KG1 (cell line): ENCODE data around the gene ZSWIM8.
"Not testable (repeated sequence)": the region's sequence is repeated elsewhere in the genome, so short reads cannot be mapped to it uniquely, and the experiment has no call there.

Experiments
- DNase-seq: peaks from one replicate; lab custom pipeline; 2025; lab: John Stamatoyannopoulos, UW

The ZSWIM8 gene

GRCh38 chr10:73785211-73785720 is at the start of gene ZSWIM8:
ZSWIM8 (plus strand) TSS chr10:73785606; CDS start chr10:73785879, 273 bp downstream.
- DNase-seq, result peak; percentile 97

DNA sequence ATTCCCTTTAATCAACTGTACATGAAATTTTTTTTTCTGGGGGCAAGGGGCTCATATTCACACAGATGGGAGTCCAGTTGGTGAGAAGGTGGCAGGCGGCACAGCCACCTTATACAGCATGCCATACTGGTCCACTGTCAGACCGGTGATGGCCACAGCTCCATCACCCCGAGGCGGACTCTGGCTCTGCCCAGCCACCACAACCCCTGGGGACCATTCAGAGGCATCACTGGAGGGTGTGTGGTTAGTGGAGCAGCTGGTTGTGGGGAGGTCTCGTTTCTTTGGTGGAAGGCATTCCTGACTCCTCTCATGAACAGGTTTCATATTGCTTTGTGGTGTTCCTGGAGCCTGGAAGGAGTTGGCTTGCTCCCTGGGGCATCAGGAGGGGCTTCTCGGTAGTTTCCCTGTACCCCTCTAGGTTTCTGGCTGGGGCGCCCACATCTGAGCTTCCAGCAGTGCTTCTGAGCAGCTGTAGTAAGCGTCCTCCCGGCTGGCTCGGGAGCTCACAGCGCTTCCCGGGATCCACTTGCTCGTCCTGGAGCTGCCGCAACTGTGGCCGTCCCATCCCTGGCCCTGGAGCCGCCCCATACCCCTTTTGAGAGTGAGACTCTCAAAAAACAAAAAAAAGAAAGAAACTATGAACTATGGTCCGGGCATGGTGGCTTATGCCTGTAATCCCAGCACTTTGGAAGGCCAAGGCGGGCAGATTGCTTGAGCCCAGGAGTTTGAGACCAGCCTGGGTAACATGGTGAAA is 44.7 kb upstream of the ZSWIM8 start:
- not testable (repeated sequence) for DNase-seq

DNA sequence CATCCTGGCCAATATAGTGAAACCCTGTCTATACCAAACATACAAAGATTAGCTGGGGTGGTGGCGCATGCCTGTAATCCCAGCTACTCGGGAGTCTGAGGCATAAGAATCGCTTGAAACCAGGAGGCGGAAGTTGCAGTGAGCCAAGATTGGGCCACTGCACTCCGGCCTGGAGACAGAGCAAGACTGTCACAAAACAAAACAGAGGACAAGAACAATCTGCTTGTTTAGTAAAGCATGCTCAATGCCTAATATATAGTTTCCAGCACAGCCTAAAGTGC is 43.0 kb upstream of the ZSWIM8 start:
- DNase-seq, result no peak

DNA sequence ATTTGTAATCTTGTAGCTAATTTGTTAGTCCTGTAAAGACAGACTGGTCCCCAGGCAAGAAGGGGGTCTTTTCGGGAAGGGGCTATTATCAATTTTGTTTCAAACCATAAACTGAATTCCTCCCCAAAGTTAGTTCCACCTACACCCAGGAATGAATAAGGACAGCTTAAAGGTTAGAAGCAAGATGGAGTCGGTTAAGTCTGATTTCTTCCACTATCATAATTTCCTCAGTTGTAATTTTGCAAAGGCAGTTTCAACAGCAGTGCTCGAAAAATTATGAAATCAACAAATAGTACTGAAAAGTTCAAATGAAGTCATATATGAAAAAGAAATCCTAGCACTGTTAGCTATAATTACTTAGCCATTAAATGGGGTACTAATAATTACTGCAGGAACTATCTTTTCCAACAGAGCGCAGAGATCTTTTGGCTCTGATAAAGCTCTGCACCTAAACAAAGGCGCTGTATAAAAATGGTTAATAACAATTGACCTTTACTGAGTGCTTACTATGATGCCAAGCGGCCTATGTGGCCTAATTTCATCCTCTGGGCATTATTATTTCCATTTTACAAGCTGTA is 42.0 kb upstream of the ZSWIM8 start:
- DNase-seq, result no peak

DNA sequence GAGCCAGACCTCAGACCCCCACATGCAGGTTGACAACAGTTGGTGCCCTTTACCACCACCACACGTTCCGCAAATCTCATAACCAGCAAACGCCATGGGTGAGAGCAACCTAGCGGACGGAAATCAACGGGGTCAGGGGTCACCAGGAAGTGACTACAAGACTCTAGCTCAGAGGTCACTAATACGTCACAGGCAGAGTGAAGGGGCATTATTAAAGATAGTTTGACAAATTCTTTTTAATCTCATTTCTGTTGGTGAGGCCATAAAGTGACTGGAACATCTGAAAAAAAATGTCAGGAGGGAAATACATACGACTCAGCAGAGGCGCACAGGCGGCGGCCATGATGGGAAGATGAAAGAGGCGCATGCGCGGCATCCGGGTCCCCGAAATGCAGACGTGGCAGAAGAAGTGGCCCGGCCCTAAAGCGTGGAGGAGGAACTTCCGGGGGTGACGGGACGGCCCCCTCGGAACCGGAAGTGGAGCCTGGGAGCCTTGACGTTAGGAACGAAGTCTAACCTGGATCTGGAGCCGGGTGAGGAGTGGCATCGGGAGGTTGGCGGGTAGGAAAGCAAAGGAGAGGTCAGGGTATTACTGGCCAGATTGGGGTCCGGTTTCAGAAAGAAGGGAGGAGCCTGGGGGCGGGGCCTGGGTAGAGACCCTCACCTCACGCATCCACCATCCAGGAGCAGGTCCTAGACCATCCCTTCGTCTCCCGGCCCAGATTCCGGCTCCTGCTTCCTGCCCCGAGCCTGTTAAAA is 41.3 kb upstream of the ZSWIM8 start, which contains the start of gene SEC24C:
TSS of gene SEC24C (plus strand) at position 468 of the 759 bp plus-strand sequence. CDS start 2,461 bp downstream, outside the sequence.
- peak; percentile 92 for DNase-seq

GRCh38 chr10:73744664-73744975 is 40.8 kb upstream of the ZSWIM8 start:
- no peak for DNase-seq

DNA sequence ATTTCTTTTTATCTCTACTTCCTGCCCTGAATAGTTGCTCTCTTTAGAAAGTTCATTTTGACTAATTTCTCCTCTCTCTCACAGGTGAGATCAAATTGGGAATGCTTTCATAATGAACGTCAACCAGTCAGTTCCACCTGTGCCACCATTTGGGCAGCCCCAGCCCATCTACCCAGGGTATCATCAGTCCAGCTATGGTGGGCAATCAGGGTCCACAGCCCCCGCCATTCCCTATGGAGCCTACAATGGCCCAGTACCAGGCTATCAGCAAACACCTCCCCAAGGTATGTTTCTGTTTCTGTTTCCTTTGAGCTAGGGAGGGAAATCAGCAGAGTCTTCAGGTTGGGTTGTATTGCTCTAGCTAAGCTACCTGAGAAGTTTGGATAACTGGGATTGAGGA is 38.7 kb upstream of the ZSWIM8 start:
- DNase-seq, result no peak

DNA sequence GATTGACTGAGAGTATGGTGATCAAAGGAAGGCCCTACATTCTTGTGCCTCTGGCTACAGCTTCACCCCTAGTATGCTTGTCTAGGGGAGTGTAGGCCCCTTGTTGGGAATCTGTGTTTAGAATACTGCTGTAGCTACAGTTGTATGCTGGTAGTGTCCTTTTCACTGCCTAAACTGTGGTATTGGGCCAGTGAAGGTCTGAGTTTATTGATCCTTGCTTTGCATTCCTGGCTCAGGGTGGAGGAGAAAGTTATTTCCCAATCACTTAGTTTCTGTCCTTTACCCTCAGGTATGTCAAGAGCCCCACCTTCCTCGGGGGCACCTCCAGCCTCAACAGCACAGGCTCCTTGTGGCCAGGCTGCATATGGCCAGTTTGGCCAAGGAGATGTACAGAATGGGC is 34.6 kb upstream of the ZSWIM8 start:
- DNase-seq, result no peak

DNA sequence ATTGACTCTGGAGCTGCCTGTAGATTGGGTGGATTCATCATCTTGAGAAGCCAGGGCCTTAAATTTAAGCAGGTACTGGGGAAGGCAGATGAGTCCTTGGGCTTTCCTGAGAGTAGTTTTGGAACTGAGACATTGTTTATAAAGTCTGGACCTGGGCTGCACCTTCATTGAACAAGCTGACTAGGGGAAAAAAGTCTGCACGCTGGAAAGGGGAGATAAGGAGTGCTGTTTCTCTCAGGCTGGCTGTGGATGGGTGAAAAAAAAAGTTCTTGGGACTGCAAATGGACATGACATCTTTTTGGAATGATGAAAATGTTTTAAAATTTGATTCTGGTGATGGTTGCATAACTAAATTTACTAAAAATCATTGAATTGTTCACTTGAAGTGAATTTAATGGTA is 29.2 kb upstream of the ZSWIM8 start:
- no peak for DNase-seq

DNA sequence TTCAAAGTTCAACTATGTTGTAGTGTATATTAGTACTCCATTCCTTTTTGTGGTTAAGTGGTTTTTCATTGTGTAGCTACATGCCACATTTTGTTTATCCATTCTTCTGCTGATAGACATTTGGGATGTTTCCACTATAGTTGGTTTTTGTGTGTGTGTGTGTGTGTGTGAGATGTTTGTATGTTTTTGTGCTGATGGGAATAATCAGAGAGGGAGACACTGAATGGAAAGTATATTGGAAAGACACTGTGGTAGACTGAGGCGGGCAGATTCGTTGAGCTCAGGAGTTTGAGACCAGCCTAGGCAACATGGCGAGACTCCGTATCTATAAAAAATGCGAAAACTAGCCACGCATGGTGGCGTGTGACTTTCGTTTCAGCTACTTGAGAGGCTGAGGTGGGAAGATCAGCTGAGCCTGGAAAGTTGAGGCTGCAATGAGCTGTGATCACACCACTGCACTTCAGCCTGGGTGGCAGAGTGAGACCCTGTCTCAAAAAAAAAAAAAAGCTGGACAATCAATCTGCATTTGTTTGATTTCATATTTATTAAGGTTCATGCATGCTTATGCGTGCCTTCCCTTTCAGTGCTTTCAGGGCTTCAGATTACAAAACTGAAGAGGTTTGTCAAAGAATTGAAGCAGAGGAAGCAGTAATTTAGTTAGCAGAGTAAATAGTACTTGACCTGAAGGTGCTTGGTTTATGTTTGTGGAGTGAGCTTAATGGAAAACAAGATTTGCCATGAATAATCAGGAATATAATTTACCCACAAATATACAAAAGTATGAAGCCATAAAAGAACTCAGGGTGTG is 26.5 kb upstream of the ZSWIM8 start:
- no peak for DNase-seq

DNA sequence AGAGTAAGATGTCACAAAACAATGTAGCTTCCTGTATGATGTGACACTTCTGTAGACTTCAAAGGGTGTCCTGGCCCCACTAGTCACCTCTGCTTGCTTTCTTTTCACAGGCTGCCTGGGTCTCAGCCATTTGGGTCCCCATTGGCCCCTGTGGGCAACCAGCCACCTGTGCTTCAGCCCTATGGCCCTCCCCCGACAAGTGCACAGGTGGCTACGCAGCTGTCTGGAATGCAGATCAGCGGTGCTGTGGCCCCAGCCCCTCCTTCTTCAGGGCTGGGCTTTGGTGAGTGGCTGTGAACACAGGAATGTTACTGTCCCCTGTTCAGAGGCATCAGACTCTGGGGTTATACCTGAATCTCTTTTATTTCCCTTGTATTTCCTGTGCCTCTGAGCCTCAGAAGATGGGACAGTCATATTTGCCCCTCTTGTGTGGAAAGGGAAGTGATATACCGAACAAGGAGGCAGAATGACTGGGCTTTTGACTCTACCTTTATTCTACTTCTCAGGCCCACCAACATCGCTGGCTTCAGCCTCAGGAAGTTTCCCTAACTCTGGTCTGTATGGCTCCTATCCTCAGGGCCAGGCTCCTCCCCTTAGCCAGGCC is 25.8 kb upstream of the ZSWIM8 start:
- DNase-seq, result no peak

DNA sequence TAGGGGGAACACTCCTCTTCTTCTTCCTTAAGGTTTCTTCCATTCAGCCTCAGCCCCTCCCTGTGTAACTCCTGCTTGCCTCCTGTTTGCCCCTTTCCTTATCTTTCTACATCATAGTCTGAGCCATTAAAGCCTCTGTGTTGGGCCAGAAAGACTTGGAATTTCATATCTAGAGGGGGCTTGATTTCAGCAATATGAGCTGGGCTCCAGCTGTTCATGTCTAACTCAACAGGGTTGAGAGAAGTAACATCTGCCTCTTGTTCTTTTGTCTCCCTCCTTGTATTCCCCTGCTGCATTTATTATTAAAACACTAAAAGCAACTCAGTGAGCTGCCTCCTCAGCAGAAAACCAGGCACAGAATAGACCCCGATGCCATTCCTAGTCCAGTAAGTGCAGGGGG is 23.6 kb upstream of the ZSWIM8 start:
- DNase-seq, result no peak

- no peak for DNase-seq
Observed at GRCh38 chr10:73762915-73763314, 22.5 kb upstream of the ZSWIM8 start.

DNA sequence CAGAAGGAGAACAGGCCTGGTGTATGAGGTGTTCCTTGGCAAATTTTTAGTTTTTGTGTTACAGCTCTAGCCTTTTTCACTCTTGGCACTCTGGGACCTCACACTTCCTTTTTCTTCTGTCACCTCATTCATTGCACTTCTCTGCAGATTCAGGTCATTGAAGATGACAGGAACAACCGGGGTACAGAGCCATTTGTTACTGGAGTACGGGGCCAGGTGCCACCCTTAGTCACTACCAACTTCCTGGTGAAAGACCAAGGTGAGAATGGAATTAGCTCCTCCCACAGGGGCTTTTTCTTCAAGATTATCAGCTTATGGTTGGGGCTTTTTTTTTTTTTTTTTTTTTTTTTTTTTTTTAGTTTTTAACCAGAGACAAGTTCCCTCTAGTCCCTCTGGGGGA is 22.1 kb upstream of the ZSWIM8 start:
- no peak for DNase-seq

GRCh38 chr10:73765066-73765465 is 20.3 kb upstream of the ZSWIM8 start:
- DNase-seq, result no peak

- DNase-seq, result no peak
Observed at GRCh38 chr10:73768881-73769280, 16.5 kb upstream of the ZSWIM8 start.

DNA sequence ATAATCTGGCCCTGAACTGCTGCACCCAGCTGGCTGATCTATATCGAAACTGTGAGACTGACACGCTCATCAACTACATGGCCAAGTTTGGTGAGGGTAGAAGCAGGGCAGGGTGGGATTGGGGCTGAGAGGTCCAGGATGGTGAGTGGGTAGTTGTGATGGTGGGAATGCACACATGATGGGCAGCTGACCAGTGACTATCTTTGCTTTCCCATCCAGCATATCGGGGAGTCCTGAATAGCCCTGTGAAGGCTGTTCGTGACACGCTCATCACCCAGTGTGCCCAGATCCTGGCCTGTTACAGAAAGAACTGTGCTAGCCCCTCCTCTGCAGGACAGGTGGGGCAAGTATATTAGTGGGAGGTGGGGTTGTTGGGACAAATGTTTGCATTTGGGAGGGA is 16.0 kb upstream of the ZSWIM8 start:
- DNase-seq, result no peak

- peak; percentile 78 for DNase-seq
Observed at GRCh38 chr10:73771722-73772280, 13.6 kb upstream of the ZSWIM8 start.

DNA sequence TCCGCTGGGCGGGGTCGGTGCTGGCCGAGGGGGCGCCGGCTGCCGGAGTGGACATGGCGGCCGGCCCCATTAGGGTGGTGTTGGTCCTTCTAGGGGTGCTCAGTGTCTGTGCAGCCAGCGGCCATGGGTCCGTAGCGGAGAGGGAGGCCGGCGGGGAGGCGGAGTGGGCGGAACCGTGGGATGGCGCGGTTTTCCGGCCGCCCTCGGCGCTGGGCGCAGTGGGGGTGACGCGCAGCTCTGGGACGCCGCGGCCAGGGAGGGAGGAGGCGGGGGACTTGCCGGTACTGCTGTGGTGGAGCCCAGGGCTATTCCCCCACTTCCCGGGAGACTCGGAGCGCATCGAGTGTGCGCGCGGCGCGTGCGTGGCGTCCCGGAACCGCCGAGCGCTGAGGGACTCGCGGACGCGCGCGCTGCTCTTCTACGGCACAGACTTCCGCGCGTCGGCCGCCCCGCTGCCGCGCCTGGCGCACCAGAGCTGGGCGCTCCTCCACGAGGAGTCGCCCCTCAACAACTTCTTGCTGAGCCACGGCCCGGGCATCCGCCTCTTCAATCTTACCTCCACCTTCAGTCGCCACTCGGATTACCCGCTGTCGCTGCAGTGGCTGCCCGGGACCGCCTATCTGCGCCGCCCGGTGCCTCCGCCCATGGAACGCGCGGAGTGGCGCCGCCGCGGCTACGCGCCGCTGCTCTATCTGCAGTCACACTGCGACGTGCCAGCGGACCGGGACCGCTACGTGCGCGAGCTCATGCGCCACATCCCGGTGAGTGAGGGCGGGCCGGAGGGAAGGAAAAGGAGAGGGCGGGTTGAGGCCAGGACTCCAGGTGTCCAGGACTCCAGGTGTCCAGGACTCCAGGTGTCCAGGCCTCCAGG is 12.9 kb upstream of the ZSWIM8 start:
- DNase-seq, result peak; percentile 80

GRCh38 chr10:73773152-73773879 is 12.1 kb upstream of the ZSWIM8 start:
- DNase-seq, result peak; percentile 50
